ENCODE results near the gene MAGI2.
A peak's percentile ranks its signal among the peaks of the same experiment; 100 is the strongest.

DNA sequence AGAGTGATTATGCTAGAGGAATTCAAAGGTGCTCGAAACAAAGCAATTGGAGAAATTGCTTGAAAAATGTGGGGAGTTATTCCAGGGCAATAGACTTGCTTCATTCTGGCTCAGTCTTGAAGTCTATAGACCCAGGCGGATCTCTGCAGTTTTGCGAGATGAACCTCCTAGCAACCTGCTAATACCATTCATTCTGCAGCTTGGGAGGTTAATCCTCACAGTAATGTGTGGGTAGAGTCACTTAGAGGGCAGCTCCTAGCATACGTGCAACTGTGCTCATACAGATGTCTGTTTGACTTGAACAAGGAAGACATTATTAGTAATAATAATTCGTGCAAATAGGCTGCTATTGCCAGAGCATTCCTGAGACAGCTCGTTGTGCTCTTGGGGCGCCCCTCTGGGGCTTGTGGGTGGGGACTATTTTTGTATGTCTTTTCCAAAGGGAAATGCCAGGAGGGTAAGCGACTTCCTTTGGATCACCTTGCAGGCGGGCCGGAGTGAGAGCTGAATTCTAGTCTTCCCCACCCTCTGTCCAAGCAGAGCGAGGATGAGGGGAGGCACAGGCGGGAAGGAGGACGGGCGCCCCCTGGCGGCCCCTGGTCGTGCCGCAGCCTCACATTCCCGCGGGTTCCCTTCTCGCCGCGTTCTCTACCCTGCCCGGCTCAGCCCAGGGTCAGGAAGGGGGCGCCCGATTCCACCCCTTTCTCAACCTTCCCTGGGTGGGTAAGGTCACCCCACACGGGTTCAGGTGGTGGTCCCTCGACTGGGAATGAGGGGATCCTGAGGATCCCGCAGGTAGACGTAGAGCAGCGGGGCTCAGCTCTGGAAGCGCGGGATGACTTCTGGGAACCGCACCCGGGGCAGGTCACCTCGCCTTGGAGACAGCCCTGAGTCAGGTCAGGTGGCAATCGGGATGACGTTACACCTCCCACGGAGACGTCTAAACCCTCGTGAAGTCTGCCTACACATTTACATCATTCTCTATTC lies 1413.4 kb downstream of the MAGI2 start:
- TF ChIP-seq EP300 (IDR thresholded peaks at IDR 0.05) (no peak), POLR2AphosphoS5 (IDR thresholded peaks at IDR 0.05) (no peak)
- TF ChIP-seq, protein P1, sequence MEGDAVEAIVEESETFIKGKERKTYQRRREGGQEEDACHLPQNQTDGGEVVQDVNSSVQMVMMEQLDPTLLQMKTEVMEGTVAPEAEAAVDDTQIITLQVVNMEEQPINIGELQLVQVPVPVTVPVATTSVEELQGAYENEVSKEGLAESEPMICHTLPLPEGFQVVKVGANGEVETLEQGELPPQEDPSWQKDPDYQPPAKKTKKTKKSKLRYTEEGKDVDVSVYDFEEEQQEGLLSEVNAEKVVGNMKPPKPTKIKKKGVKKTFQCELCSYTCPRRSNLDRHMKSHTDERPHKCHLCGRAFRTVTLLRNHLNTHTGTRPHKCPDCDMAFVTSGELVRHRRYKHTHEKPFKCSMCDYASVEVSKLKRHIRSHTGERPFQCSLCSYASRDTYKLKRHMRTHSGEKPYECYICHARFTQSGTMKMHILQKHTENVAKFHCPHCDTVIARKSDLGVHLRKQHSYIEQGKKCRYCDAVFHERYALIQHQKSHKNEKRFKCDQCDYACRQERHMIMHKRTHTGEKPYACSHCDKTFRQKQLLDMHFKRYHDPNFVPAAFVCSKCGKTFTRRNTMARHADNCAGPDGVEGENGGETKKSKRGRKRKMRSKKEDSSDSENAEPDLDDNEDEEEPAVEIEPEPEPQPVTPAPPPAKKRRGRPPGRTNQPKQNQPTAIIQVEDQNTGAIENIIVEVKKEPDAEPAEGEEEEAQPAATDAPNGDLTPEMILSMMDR (IDR thresholded peaks at IDR 0.05): peak; percentile 49 to 83 (median 50)
